Left hindlimb (tissue), 1 donor: ENCODE measurements around the gene ADAM19.
"Not testable (repeated sequence)": the region's sequence is repeated elsewhere in the genome, so short reads cannot be mapped to it uniquely, and the experiment has no call there.

Experiments used
- DNase-seq: peaks from one replicate; pipeline ENCODE4 v3.0.0-alpha.2; 2018

The ADAM19 gene

DNA sequence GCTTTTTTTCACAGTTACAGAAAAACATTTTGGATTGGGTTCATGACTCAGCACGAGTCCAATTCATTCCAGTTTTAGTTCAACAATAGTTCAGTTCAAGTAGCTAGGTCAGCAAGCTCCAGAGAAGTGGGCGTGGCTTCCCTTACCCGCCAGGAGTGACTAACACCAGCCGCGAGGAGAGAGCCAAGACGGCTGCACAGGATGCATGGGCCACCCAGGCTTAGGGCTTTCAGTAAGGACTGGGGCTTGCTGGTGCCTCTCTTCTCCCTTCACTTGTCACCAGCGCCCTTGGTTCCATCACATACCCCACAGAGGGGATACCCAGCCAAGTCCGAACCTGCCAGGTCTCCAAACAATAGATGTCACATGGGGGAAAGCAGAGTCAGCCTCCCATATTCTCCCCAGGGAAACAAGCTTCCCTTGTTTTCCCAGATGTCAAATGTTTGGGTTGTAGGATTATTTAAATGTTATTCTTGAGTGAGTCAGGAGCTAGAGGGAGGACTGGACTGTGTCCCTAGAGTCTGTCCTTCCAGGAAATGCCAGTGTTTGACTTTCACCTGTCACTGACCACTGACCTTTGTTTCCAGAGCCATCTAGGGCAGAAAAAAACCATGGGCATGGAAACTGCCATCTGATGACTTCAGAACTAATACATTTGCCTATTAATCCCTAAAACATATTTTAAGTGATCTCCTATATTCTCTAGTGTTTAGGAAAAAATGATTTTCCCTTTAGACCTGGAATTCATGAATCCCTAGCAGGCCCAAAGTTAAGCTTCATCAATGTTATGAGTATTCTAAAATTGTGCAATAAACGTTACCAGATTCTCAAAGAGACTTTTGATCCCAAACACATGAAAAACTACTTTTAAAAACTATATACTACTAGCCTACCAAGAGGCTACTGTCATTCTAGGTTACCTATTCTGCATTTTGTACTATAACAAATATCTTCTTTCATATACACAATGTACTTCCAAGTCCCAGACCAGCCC, 63.6 kb downstream of the ADAM19 start:
- peak; percentile 83 for DNase-seq

DNA sequence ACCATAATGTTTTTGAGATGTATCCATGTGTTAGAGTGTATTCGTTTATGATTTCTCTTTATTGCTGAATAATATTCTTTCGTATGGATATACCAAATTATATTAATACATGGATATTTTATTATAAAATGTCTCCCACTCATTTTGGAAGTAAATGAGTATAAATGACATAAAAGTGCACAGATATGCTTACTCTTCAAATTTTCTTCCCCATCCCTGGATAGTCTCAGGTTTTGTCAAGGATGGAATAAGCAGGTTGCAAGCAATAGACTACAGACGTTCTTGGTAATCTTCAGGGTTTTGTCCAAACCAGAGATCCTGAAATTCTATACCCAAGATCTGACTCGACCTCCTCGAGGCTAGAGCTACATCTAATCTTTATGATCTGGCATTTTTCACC, 64.9 kb downstream of the ADAM19 start:
- no peak for DNase-seq

DNA sequence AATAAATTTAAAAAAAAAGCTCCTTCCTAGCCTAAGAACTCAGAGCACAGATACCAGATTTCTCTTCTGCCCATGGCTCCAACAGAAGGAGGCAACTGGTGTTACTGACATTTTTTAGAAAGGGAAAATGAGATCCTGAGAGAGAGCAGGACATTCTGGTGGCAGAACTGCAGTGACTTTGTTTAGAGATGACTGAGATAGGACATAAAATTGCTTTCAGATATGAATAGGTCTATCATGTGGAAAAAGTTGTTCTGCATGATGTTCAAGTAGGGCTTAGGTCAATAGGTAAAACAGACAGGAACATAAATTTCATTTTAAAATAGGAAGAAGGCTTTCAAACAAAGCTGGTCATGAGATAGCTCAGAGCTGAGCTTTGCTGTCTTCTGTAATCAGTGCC, 66.0 kb downstream of the ADAM19 start:
- DNase-seq, result no peak

DNA sequence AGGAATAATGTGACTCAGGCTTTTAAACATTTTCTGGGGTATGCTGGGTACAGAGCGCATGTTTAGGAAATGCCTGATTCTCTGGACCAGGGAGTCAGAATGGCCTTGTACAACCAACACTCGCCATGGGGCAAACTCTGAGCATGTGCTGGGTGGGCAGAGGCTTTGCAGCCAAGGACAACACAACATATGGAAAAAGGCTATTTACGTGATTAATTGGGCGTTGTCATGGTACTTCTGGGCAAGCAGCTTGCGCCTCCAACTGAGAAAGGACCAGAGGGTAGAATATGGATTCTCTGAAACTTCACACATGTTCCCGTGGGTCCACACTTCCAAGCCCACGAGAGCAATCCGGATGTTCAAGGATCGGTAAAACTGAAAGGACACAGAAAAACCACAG, 66.5 kb downstream of the ADAM19 start:
- no peak for DNase-seq

DNA sequence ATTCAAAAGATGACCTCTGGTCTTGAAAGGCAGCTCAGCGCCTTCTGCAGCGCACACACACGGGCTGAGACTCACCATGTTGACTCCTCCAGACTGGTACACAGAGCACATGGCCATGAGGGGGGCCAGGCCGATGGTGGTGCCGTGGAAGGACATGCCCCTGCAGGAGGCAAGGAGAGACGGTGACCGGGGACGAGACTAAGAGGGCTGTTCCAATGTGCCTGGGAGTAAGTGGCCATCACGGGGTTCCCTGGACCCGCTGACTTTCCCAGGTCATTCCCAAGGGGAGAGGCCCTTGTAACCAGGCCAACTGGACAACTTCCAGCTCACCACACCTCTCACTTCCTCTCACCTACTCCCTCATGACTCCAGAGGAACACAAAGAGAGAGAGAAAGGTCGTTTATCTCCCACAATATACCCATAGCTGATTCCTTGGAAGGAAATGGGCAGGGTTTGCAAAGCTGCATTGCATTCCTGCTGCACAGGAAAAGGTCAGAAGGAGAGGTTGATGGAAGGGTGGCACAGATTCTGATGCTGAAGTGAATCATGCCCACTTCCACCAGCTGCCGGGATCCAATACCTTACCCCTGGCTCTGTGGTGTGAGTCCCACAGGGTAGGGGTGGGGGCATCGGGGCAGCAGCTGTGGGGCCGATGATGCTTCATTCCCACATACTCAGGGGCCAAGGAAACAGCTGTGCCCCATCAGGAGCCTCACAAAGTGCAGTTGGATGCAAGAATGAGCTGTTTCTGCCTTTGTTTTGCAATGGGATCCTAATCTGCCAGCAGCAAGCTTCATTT, 68.4 kb downstream of the ADAM19 start:
- DNase-seq, result peak; percentile 51

DNA sequence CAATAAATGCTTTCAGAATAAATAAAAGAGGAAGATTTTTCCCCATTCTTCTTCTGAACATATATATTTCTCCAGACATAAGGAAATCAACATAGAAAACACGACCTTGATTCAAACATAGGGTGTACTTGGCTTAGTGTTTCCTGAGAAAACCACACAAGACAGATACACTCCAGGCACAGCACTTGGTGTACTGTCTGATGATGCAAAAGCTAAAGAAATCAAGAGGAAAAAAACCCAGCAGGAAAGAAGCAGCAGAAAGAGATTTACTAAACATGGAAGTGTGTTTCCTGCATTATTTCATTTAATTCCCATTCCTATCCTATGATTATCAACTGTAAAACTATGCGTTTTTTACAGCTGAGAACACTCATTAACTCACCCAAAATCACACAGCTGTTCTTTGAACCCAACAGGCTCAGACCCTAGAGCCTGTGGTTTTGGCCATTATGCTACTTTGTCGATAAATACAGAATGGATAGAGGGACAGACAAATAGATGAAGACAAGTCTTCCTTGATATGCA, 69.4 kb downstream of the ADAM19 start:
- no peak for DNase-seq

DNA sequence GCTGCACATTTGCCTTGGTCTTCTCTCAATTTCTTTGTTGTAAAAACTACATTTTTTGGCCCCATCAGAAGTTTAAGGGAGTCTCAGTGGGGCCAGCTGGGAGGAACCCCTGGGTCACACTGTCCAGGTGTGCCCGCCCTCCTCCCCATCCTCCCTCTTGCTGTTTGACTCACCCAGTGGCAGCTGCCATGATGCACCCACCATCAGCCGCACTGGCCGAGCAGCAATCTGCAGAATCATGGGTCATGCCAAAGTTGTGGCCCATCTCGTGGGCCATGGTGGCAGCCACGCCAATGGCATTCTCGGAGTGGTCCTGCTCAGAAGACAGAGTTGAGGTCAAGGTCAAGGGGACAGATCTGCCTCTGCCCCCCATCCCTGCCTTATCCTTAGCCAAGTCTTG, 70.1 kb downstream of the ADAM19 start:
- DNase-seq, result no peak

DNA sequence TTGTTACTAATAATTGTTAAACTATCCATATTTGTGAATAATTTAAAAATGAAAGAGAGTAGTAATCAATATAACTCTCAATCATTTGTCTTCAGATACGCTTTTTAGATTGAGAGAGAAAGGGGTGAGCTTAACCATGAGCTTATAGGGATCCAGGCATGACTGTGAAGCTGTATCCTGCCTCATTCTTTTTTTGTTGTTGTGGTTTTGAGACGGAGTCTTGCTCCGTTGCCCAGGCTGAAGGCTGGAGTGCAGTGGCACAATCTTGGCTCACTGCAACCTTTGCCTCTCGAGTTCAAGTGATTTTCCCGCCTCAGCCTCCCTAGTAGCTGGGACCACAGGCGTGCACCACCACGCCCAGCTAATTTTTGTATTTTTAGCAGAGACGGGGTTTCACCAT, 71.5 kb downstream of the ADAM19 start:
- no peak for DNase-seq

DNA sequence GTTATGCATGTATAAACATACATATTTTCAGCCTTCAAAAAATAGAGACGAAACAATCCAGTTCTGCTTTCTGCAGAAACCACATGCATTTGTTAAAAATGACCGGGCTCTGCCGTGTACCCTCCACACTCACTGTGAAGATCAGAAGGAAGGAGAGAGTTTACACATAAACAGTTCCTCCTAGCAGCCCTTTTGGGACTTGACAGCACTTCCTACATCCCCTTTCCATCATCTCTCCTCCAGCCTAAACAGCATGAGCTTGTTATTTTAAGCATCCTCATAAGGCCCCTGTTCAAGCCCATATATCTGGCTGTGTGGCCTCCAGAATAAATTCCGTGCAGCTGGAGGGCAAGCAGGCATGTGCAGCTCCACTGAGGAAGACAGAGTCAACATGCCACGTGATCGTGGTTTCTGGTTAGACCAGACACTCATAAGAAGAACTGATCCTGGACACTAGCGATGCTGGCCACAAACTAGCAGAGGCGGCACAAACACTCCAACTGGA, 73.4 kb downstream of the ADAM19 start:
- no peak for DNase-seq

DNA sequence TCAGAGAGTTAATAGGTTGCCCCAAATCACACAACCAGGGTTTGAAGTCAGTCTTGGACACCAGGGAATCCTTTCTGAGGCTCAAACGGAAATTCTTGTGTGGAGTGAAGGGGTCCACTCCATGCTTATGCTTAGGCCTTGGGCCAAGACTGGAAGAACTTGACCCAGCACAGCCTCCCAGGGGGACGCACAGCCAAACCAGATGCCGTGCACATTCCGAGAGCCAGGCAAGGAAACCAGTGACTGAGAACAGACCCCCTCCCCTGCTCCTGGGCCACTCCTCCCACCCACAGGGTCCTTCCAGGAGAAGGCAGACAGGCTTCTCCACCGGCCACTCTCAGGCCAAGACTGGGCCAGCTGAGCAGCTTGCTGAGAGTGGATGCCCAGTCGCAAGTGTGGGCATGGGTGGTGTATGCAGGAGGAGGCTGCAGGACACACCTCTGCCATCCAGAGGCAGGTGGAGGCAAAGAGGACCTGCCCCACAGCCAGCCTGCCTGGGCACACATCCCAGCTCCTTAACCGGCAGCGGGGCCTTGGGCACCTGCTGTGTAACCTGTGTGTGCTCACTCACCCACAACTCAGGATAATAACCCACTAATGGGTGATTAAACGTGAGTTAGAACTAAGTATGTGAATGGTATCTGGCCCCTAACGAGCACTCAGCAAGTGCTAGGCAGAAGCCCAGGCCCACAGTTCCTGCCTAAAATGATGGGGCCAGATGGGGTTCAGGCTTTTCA, 77.5 kb downstream of the ADAM19 start:
- no peak for DNase-seq

DNA sequence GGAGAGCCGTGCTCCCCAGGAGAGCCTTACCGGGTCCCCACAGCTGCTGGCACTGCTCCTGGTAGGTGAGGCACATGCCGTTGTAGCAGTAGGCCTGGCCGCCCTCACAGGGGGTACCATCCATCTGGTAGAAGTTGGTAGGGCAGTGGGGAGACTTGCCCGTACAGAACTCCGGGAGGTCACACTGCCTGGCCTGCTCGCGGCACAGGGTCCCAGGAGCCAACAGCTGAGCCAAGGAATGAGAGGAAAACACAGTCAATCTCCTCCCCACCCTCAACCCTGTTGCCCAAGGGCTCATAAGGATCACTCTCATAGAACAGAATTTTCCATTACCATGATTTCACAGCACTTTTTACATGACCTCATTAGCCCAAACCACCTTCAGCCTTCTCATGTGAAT, 78.7 kb downstream of the ADAM19 start:
- no peak for DNase-seq

DNA sequence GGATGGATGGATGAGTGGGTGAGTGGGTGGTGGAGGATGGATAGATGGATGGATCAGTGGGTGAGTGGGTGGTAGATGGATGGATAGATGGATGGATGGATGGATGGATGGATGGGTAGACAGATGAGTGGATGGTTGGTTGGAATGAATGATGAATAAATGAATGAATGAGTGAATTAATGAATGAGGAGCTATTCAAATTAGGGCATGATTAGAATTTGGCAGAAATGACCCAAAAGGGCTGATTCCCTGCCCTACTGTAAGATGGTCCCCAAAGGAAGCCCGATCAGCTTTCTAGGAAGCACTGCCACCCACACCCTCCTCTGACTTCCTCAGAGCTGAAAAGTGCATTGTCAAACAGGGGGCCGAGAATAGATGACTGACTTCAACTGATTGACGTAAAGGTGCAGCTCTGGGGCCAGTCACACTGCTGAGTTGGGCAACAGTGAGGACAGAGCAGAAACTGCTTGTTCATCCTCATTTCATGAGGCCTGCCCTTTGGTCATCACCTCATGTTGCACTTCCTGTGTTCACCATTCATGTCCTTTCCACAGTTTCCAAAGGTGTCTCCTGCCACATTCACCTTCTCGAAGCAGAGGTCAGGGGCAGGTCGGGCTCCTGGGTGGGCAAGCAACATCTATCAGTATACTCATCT, 81.3 kb downstream of the ADAM19 start:
- no peak for DNase-seq

DNA sequence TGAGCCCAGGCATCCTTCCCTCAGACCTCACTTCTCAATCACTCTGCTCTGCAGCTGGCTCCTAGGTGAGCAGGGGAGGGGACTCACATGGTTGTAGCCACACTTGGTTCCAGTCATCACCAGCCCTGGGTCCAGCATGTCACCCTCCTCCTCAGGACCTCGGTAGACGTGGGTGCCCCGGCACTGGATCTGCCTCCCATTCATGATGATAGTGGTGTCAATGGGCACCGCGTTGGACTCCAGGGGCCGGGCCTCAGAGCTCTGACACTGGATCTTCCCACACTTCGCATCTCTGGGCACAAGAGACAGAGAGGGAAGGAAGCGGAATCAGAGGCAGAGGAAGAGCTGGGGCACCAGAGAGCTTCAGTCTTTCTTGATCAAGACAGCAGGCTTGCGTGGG, 82.7 kb downstream of the ADAM19 start:
- no peak for DNase-seq

DNA sequence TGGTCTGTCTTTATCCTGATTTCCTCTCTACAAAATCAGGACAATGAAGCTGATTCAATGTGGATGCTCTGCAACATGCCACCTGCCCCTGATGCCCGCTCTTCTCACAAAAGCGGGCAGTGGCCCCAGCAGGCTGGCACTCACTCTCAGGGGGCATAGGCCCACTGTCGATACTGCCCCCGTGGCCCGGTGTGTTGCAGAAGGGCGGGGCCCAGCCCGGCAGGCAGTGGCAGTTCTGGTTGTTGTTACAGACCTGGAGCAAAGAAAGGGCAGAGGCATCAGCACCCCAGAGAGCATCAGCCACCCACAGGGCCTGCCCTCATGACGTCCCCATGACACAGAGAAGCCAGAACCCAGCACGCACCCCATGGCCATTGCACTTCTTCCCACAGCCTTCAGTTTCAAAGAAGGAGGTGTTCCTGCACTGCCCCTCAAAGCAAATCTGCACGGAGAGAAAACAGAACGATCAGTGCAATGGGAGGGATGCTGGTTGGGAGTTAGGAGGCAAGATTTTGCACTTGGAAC, 84.0 kb downstream of the ADAM19 start:
- DNase-seq, result no peak

DNA sequence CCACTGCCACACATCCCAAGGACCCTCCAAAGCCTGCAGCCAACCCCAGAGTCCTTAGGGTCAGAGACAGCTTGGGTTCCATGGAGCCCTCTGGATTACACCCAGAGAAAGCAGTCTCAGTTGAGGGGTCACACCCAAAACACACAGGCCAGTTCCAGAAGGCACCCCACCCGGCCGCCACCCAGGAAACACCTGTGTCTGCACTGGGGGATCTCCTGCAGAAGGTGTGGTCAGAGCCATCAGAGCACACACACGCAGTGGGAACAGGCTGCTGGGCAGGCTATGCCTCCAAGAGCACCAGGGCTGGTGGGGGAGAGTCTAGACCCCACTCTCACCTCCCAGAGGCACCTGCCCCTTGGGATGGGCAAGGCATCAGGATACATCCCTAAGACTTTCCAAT, 88.2 kb downstream of the ADAM19 start:
- DNase-seq, result no peak

DNA sequence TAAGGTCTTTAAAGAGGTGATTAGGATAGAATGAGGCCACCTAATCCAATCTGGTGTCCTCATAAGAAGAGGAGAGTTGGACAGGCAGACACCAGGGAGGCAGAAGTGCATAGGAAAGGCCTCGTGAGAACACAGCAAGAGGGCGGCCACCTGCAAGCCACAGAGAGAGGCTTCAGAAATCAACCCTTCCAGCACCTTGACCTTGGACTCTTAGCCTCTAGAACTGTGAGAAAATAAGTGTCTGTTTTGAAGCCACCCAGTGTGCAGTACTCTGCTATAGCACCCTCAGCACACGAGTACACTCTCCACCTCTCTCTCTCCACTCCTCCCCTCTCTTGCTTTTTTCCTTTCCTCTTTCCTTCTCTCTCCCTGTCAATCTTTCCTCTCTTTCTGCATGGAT, 88.7 kb downstream of the ADAM19 start:
- DNase-seq, result no peak

DNA sequence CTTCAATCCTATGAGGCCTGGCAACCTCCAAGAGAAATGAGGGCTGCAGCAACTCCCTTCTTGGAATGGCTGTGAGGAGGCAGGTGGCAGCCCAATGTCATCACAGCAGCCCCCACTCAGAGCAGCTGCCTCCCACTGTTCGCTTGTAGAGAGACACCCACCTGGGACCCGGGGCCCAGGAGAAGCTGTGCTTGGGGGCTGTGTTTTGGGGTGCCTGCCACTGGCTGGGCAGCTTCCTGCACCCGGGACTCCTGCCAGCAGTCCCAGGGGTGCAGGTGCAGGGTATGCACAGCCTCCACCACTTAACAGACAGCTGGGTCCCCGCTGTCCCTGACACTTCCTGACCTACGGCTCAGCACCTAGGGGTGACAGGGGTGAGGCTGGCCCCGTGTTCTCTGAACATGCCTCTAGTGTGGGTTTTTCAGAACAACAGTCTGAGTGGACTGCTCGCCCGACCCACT, 89.3 kb downstream of the ADAM19 start:
- DNase-seq, result no peak

DNA sequence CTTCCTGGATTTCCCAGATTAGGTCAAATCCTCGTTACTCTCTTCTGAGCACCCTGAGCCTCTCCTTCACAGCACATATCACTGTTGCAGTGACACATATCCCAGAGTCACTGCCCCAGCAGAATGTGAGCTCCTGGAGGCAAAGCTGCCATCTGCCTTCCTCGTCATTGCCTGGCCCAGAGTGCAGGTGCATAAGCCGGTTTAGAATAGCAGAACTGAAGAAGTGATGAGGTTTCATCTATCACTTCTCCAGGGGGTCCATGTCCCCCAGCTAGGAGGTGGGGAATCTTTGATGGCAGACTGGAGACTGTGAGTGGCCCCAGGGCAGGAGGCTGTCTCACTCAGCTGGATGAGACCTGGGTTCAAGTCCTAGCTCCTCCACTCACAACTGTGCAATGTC, 89.8 kb downstream of the ADAM19 start:
- DNase-seq, result no peak

DNA sequence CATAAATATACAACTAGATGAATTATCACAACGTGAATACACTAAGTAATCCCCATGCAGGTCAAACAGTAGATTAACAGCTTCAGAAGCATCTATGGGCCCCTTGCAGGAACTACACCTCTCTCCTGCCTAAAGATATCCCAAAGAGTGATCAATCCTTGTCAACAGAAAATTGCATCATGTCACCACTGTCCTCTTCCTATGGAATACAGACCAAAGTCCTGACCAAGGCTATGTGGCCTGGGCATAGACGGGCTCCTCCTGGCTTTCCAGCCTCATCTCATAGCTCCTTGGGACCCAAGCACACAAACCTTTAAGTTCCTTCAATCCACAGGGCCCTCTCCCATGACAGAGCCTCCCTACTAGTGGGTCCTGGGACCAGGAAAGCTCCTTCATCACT, 90.2 kb downstream of the ADAM19 start:
- DNase-seq, result no peak

DNA sequence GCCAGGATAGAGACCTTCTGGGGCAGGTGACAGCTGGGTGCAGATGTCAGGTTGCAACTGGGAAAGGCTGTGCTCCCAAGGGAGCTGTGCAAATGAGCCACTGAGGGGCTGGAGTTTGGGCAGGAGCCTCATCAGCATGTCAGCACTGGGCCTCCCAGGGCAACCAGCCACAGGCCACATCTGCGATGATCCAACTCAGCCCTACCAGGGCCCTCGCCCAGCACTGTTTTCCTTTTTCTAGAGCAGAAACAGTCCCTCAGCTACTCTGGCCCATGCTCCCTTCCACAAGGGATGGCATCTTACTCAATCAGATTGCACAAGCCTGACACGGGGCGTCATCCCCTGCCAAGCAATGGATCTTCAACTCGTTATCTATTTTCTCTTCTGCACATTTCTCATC, 90.8 kb downstream of the ADAM19 start:
- no peak for DNase-seq

DNA sequence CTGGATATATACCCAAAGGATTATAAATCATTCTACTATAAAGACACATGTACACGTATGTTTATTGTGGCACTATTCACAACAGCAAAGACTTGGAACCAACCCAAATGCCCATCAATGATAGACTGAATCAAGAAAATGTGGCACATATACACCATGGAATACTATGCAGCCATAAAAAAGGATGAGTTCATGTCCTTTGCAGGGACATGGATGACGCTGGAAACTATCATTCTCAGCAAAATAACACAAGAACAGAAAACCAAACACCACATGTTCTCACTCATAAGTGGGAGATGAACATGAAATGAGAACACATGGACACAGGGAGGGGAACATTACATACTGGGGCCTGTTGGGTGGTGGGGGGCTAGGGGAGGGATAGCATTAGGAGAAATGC, 92.9 kb downstream of the ADAM19 start:
- DNase-seq, result not testable (repeated sequence)

DNA sequence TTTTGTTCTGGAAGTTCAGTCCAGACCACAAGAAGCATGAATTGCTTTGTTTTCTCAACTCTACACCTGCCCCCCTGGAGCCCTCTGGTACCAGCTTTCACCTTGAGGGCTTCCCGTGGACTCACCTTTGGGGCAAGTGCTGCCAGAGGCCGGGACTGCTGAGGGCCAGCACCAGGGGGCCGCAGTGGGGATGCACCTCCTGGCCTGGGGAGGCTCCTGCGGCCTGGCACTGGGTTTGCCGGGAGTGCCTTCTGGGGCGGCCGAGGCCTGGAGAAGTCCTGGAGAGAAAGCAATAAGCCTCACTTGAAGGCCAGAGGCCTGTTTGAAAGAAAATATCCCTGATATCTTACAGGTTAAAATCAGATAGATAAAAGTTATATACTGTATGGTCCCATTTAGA, 93.9 kb downstream of the ADAM19 start:
- DNase-seq, result no peak
